HG03432 (cell line): ENCODE results near the gene EIF3D.
"Not testable (repeated sequence)": the region's sequence is repeated elsewhere in the genome, so short reads cannot be mapped to it uniquely, and the experiment has no call there.

Source experiments
- ATAC-seq: cut with Tn5 transposase; IDR thresholded peaks from one replicate; pipeline ENCODE4 v1.9.1; 2021; ENCODE audit warnings: mild to moderate bottlenecking, moderate library complexity; ENCODE audit not compliant: unreplicated experiment

EIF3D gene

GRCh38 chr22:36550701-36551495 is 21.9 kb upstream of the EIF3D start:
- no peak for ATAC-seq

DNA sequence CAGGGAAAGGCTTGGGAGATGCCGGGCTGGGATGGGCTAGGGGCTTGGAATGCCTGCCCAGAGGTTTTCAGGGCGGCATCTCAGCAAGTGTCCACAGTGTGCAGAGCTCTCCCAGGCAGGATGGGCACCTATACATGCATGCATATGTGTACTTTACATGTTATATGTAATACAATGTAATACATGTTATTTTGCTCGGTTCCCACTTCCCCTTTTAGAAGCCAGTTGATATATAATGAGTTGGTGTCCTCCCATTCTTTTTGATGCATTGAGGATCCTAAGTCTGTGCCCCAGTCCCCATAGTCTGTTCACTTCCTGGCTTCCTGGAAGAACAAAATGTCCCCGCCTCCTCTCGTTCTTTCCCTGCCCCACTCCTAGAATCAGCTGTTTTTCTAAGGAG is 20.1 kb upstream of the EIF3D start:
- no peak for ATAC-seq

- no peak for ATAC-seq
These were observed 19.6 kb upstream of the EIF3D start for GRCh38 chr22:36548606-36549005.

DNA sequence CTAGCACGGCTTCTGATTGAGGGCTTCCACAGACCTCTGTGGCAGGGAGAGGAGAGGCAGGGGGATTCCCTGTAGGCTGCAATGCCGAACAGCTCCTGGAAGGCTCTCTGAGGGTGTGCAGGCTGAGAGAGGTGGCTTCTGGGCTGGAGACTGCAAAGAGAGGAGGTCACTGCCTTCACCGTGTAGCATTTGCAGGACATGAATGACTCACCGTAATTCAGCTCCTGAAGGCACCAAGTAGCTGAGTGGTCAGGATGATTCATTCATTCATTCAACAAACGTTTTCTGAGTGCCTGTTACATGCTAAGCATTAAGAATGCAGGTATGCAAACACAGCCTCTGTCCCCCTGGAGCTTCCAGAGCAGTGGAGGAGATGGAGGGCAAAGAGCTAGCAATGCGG is 18.0 kb upstream of the EIF3D start:
- ATAC-seq, result no peak

DNA sequence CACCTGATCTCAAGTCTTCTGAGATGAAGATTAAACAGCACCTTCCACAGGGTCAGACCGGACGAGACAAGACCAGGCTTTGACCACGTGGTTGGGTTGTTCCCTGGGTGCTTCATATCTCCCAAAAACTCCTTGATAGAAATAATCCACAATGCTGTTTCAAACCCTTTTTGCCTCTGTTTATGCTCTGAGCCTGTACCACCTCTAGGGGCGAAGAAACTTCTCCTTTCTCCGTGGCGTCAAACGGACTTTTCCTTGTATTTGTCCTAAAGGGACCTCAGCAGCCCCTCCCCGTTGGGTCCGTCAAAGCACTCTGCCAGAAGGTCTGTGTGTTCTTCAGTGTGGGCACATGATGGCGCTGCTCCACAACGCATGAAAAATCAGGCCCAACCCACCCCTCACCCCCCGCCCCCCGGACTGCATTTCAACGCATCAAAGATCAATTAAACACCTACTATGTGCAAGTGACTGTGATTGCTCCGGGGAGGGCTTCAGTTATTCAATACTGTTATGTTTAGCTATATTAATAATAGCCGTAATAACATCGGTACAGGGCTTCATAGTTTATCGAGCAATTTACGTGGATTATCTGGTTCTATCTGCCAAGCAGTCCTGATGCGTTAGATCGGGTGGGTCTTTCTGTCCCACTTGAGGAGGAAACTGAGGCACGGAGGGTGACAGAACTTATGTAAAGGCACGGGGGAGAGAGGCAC is 17.3 kb upstream of the EIF3D start:
- no peak for ATAC-seq

- no peak for ATAC-seq
These were observed 15.2 kb upstream of the EIF3D start for GRCh38 chr22:36544107-36544620.

DNA sequence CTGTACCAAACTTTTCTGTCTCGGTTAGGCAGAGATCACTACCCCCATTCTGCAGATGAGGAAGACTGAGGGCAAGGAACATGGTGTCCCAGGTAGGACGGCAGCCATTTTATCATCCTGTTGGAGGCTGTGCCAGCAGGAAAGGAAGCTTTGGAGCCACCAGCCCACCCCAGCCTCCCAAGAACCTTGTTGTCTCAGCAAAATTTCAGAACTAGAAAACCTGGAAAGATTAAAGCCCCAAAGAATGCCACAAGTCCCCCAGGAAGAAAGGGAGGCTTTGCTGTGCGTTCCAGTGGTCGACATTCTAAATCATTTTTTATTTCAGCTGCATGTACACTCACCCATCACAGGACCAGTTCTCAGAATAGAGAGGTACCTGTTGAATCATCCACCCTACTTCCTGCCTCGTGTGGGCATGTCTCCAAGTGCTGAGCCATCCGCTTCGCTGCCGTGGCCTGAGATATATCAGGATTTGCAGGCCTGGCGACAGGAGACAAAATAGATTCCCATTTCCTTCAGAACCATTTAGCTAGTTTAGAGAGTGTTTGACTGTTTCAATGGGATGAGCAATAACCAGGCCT is 13.0 kb upstream of the EIF3D start:
- ATAC-seq, result no peak

DNA sequence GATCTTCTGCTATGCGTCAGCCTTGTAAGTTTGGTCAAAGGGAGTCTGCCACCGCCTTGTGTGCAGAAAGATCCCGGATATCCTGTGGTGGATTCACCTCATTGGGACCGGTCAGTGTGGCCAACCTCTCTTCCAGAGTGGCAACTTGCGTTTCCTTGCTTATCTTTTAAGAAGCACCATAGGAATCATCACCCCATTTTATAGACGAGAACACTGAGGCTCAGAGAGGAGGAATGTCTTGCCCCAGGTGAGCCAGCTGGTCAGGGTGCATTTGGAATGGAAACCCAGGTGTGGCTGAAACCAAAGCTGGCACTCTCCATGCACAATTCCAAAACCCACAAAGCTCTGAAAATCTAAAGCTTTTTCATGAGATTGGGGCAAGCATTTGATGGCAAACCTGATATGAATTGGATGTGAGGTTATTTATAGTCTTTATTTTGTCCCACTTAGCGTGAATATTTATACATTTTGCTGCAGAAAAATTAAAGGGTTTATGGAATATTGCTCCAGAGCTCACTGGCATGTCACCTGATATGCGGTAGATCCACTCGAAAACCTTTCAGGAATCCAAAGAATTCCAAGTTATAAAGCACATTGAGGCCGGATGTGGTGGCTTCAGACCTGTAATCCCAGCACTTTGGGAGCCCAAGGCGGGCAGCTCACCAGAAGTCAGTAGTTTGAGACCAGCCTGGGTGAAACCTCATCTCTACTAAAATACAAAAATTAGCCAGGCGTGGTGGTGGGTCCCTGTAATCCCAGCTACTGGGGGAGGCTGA is 12.1 kb upstream of the EIF3D start:
- no peak for ATAC-seq

- ATAC-seq, result no peak
These were observed 9.6 kb upstream of the EIF3D start for GRCh38 chr22:36538529-36538928.

DNA sequence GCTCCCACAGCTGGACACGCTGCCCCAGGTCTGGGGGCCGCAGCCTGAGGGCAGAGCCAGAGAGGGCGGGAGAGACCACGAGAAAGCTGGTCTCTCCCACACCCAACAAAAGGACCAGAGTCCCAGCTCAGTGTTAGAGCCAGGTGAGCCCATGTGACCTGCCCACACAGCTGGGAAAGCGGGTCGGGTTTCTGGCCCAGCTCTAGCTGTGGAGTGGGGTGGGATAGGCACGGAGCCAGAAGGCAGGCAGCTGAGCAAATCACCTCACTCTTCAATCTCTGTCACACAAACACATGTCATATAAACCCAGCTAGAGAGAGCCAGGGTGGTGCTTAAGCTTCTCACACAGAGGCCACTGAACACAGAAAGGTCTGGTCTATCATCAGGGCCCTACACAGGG is 7.8 kb upstream of the EIF3D start:
- ATAC-seq, result no peak

DNA sequence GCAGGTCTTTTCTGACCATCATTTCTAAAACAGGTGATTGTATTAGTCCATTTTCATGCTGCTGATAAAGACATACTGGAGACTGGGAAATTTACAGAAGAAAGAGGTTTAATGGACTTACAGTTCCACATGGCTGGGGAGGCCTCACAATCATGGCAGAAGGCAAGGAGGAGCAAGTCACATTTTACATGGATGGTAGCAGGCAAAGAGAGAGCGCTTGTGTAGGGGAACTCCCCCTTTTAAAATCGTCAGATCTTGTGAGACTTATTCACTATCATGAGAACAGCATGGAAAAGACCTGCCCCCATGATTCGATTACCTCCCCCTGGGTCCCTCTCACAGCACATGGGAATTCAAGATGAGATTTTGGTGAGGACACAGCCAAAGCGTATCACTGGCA is 4.4 kb upstream of the EIF3D start:
- not testable (repeated sequence) for ATAC-seq

DNA sequence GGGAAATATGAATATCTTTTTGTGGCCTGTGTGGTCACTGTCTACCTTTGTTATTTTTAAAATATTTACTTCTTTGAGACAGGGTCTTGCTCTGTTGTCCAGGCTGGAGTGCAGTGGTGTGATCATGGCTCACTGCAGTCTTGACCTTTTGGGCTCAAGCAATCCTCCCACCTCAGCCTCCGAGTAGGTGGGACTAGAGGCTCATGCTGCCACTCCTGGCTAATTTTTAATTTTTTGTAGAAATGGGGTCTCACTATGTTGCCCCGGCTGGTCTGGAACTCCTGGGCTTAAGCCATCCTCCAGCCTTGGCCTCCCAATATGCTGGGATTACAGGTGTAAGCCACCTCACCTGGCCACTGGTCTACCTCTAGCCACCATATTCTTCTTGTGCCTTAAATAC is 3.5 kb upstream of the EIF3D start:
- no peak for ATAC-seq

DNA sequence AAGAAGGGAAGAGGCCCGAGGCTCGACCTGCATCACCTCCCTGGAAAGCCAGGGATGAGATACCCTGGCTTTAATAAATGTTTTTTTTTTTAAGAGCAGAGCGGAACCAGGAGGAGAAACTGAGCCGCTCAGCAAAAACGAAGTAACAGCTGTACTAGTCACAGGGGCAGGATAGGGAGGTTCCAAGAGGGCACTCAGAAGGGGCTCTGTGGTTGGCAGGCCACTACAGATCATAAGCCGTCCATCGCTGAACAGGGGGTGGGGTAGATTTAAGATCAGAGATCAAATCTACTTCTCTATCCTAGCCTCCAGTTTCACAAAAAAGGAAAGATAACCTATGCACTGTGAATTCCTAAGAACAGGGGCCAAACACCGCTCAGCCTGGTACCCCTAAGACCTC is 625 bp downstream of the EIF3D start:
- no peak for ATAC-seq

- ATAC-seq, result no peak
These were observed 6.3 kb downstream of the EIF3D start for GRCh38 chr22:36522662-36523061.

GRCh38 chr22:36520423-36520822 is 8.5 kb downstream of the EIF3D start:
- no peak for ATAC-seq

DNA sequence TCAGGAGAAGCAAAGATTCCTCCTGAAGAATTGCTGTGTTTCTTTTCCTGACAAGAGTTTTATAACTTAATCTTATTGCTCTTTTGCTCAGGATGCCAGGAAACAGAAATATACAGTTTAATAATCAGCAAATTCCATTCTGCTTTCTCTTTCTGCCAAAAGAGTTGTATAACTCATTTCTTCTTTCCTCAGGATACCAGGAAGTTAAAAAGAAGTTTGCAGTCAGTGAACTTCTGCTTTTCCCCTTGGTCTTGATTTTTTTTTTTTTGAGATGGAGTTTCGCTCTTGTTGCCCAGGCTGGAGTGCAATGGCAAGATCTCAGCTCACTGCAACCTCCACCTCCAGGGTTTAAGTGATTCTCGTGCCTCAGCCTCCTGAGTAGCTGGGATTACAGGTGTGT is 9.1 kb downstream of the EIF3D start:
- ATAC-seq, result not testable (repeated sequence)

DNA sequence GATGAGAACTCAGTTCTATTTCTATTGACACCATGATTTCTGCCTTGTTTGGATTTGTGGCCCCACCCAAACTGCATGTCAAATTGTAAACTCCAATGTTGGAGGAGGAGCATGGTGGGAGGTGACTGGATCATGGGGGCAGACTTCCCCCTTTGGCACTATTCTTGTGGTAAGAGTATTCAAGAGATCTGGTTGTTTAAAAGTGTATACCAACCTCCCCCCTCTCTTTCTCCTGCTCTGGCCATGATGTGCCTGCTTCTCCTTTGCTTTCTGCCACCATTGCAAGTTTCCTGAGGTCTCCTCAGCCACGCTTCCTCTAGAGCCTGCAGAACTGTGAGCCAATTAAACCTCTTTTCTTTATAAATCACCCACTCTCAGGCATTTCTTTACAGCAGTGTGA is 14.2 kb downstream of the EIF3D start:
- no peak for ATAC-seq

- ATAC-seq, result no peak
These were observed 16.0 kb downstream of the EIF3D start for GRCh38 chr22:36512991-36513390.

GRCh38 chr22:36512333-36512732 is 16.6 kb downstream of the EIF3D start:
- ATAC-seq, result no peak

GRCh38 chr22:36510966-36511881 is 17.7 kb downstream of the EIF3D start:
- no peak for ATAC-seq
